Natural killer cell (primary cell): ENCODE data around the gene RAC2. TPM values are rescaled to one million over a fixed set of nuclear protein-coding genes. Genes with fewer than 3 reads are reported as not detected.

ENCODE experiments used
- ATAC-seq, 3 donors: fragments of 150-1000 bp in 2 of 3; fragments of 200-7000 bp in 1 of 3; cut with Tn5 transposase; 1 replicate in 1 of 3; 2 replicates in 2 of 3; pipeline ENCODE4 v1.10.0; 2021; ENCODE audit warnings: mild to moderate bottlenecking in 2 of 3, moderate library complexity in 2 of 3
- DNase-seq, 2 donors: peaks; one replicate each; pipeline versions ENCODE4 v3.0.0 to v3.0.0-alpha.2; 2013 to 2021; ENCODE audit warnings: mixed read lengths in 1 of 2
- H3K27ac ChIP-seq: one replicate; pipeline ENCODE4 v1.5.1; 2013; ENCODE audit warnings: mild to moderate bottlenecking, low read length
- H3K27me3 ChIP-seq: one replicate; pipeline ENCODE4 v1.6.1; 2013; ENCODE audit warnings: low read length; ENCODE audit not compliant: control insufficient read depth, insufficient read depth
- H3K36me3 ChIP-seq: one replicate; pipeline ENCODE4 v1.6.1; 2013; ENCODE audit warnings: low read length; ENCODE audit not compliant: control insufficient read depth, insufficient read depth
- H3K4me1 ChIP-seq: one replicate; pipeline ENCODE4 v1.6.1; 2013; ENCODE audit warnings: low read length; ENCODE audit not compliant: control insufficient read depth, insufficient read depth
- H3K4me3 ChIP-seq: one replicate; pipeline ENCODE4 v1.5.1; 2013; ENCODE audit warnings: low read length
- H3K9me3 ChIP-seq: one replicate; pipeline ENCODE4 v1.6.1; 2013; ENCODE audit warnings: low read length; ENCODE audit not compliant: control insufficient read depth, insufficient read depth
- H3K27ac Mint-ChIP-seq, 2 donors: one replicate each; pipeline ENCODE4 v1.8.0; 2022; ENCODE audit warnings: mild to moderate bottlenecking in 2 of 2, mixed read lengths in 2 of 2, moderate library complexity in 1 of 2
- H3K27me3 Mint-ChIP-seq, 2 donors: one replicate each; pipeline ENCODE4 v1.8.0; 2022; ENCODE audit warnings: low read depth in 2 of 2, mixed read lengths in 2 of 2
- H3K36me3 Mint-ChIP-seq: one replicate; pipeline ENCODE4 v1.8.0; 2022; ENCODE audit warnings: mixed read lengths
- H3K4me1 Mint-ChIP-seq, 2 donors: one replicate each; pipeline ENCODE4 v1.8.0; 2022; ENCODE audit warnings: mixed read lengths in 2 of 2
- H3K4me3 Mint-ChIP-seq: one replicate; pipeline ENCODE4 v1.8.0; 2022; ENCODE audit warnings: mild to moderate bottlenecking, moderate library complexity, mixed read lengths
- H3K9me3 Mint-ChIP-seq, 2 donors: one replicate each; pipeline ENCODE4 v1.8.0; 2022; ENCODE audit warnings: mixed read lengths in 2 of 2
- WGBS: methylation state at CpG from one replicate; pipeline ENCODE4 v1.1.7; 2013; ENCODE audit warnings: missing lambda C conversion rate; ENCODE audit not compliant: insufficient coverage; 5-methylcytosine and 5-hydroxymethylcytosine counted together
- intact Hi-C: fragments of 100-400 bp; cut with micrococcal nuclease; formaldehyde crosslinking; loops from one replicate; pipeline ENCODE4 v1.14.2; 2022
- total RNA-seq, 4 donors: library from RNA; stranded (reverse); fragments of 120-200 nt in 1 of 4; gene quantifications; one replicate each; pipeline versions ENCODE4 v1.2.3 to v1.2.4, GENCODE V29; 2013 to 2022
- TF ChIP-seq, protein P1 (sequence below): fragments of 200-600 bp; IDR thresholded peaks from one replicate; pipeline ENCODE4 v1.8.0; 2022; ENCODE audit warnings: antibody characterized with exemption

The RAC2 gene
- total RNA-seq, 3 donors from 2014 or later (not counting 1 experiment from before 2014, with no cell fraction given): 647 to 744 (median 741) TPM

DNA sequence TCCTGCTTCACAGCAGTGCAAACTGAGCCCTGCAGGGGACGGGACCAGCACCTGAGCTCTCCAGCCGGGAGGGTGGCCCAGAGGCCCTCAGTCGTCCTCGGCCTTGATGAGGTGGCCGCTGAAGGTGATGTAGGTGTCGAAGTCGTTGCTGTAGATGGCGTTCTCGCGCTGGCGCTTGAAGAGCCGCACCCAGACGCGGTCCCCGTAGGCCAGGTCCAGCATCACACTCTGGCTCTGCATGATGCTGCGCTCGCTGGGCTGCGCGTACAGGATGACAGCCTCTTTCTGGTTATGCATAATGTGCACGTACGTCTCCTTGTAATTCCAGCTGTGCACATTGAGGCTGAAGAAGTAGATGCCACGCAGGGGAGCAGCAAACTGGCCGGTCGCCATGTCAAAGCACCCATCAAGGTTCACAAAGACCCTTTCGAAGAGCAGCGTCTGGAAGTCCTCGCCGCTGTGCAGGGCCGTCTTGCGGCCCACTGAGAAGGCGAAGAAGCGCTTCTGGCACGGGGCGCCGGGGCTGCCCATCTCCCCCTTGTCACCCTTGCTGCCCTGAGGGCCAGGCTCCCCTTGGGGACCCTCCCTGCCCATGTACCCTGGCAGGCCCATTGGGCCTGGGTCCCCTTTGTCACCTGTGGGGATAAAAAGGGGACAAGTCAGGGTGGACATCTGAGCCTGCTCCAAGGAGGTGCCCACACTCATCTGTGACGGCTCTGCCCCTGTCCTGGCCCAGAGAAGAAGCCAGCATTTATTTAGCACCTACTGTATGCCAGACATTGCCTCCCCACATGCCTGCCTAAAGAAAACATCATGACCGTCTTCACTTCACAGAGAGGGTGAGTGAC is 61.7 kb downstream of the RAC2 start:
- H3K27me3 ChIP-seq: no peaks in the 10 kb centered on the region
- H3K4me3 ChIP-seq: no peak overlapping the region
- no peaks in the 10 kb centered on the region for H3K36me3 ChIP-seq
- WGBS: 92% methylated on average over 37 of the region's 37 CpGs
- no peaks in the 10 kb centered on the region for H3K9me3 ChIP-seq
- no peaks in the 10 kb centered on the region for H3K27me3 Mint-ChIP-seq
- no peak overlapping the region for H3K27ac Mint-ChIP-seq
- peaks cover 66% of the 10 kb centered on the region for H3K4me1 ChIP-seq
- ATAC-seq (no peak), DNase-seq (no peak)
- TF ChIP-seq, protein P1, sequence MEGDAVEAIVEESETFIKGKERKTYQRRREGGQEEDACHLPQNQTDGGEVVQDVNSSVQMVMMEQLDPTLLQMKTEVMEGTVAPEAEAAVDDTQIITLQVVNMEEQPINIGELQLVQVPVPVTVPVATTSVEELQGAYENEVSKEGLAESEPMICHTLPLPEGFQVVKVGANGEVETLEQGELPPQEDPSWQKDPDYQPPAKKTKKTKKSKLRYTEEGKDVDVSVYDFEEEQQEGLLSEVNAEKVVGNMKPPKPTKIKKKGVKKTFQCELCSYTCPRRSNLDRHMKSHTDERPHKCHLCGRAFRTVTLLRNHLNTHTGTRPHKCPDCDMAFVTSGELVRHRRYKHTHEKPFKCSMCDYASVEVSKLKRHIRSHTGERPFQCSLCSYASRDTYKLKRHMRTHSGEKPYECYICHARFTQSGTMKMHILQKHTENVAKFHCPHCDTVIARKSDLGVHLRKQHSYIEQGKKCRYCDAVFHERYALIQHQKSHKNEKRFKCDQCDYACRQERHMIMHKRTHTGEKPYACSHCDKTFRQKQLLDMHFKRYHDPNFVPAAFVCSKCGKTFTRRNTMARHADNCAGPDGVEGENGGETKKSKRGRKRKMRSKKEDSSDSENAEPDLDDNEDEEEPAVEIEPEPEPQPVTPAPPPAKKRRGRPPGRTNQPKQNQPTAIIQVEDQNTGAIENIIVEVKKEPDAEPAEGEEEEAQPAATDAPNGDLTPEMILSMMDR: no peak
- no peak overlapping the region for H3K4me3 Mint-ChIP-seq
- no peak overlapping the region for H3K27ac ChIP-seq
- intact Hi-C loops: no loop called here
- H3K9me3 Mint-ChIP-seq: no peaks in the 10 kb centered on the region
- H3K4me1 Mint-ChIP-seq: peaks cover 41 to 53% of the 10 kb centered on the region in 2 donors
- no peaks in the 10 kb centered on the region for H3K36me3 Mint-ChIP-seq

DNA sequence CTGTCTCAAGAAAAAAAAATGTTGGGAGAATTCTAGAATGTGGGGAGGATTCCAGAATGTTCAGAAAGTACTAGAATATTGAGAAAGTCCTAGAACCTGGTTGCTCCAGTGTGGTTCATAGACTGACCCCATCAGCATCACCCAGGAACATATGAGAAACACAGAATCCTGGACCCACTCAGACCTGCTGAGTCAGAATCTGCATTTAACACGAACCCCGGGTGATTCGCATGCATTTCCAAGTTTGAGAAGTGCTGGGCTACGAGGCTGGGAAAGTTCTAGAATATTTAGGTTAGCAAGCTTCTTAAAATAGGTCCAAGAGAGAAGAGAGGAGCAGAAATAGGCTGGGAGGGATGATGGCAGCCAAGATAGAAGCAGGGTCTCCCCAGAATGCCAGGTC is 62.4 kb downstream of the RAC2 start:
- ATAC-seq (no peak), DNase-seq (no peak)
- Histone ChIP-seq H3K36me3 (no peaks in the 10 kb centered on the region), H3K27me3 (no peaks in the 10 kb centered on the region), H3K4me3 (no peak overlapping the region), H3K4me1 (peaks cover 66% of the 10 kb centered on the region), H3K9me3 (no peaks in the 10 kb centered on the region), H3K27ac (no peak overlapping the region)
- Mint-ChIP-seq H3K9me3 (no peaks in the 10 kb centered on the region), H3K27ac (no peak overlapping the region), H3K27me3 (no peaks in the 10 kb centered on the region), H3K36me3 (no peaks in the 10 kb centered on the region), H3K4me1 (peaks cover 44 to 53% of the 10 kb centered on the region in 2 donors), H3K4me3 (no peak overlapping the region)
- 91% methylated on average over 4 of the region's 4 CpGs for WGBS
- intact Hi-C loops: no loop called here
- TF ChIP-seq, protein P1: no peak

DNA sequence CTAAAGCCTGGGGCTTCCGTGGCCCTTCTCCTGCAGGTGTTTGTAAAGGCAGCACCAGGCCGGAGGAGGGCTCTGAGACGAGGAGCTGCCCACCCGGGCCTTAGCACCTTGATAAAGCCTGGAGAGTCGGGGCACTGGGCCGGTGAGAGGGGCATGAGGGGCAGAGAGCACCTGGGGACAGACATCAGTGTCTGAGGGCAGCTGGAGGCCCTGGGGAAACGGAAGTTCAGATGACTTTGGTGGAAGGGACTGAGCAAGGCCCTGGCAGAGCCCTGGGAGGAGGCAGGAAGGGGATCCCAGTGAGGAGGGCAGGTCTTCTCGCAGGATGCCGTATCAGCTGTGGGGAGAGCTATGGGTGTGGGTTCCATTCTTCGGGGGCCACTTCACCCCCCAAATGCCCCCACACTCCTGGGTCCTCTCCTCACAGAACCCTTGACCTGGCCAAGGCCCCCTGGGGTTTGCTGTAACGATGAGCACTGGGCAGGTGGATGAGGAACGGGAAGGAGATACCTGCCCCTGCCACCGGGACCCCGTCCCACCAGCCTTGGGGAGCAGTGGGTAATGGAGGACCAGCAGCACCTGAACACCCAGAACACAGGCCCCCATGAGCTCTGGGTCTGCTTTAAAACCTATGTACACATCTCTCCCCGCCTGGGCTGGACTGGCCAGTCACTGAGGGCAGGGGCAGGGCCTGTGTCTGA is 63.4 kb downstream of the RAC2 start:
- H3K4me1 ChIP-seq: peaks cover 66% of the 10 kb centered on the region
- H3K27ac ChIP-seq: no peak overlapping the region
- peaks cover 40 to 53% of the 10 kb centered on the region in 2 donors for H3K4me1 Mint-ChIP-seq
- ATAC-seq: no peak
- no peak overlapping the region for H3K4me3 ChIP-seq
- H3K9me3 Mint-ChIP-seq: no peaks in the 10 kb centered on the region
- no peaks in the 10 kb centered on the region for H3K36me3 Mint-ChIP-seq
- WGBS: 90% methylated on average over 13 of the region's 15 CpGs
- H3K4me3 Mint-ChIP-seq: no peak overlapping the region
- intact Hi-C loops: no loop called here
- no peaks in the 10 kb centered on the region for H3K27me3 ChIP-seq
- DNase-seq: no peak
- no peaks in the 10 kb centered on the region for H3K36me3 ChIP-seq
- no peaks in the 10 kb centered on the region for H3K9me3 ChIP-seq
- TF ChIP-seq, protein P1: no peak
- H3K27ac Mint-ChIP-seq: no peak overlapping the region
- peaks cover 0 to 4% of the 10 kb centered on the region in 2 donors for H3K27me3 Mint-ChIP-seq
